GM12878 (cell line): Measurements from ENCODE around the gene CAMTA1.

Experiments used
- CHD2 ChIP-seq: IDR thresholded peaks from 2 replicates; pipeline ENCODE4 v1.6.1; 2011; ENCODE audit warnings: low read depth, low read length, improper control_type of control experiment, borderline replicate concordance
- CTCF ChIP-seq, 3 experiments: IDR thresholded peaks in 2 of 3; conservative IDR thresholded peaks in 1 of 3; 2 replicates each; pipeline ENCODE4 v1.5.1; 2011; ENCODE audit warnings: low read depth in 3 of 3, low read length in 3 of 3, mild to moderate bottlenecking in 3 of 3, control low read depth in 2 of 3, moderate library complexity in 2 of 3, inconsistent platforms in 1 of 3, mixed read lengths in 1 of 3; ENCODE audit not compliant: control insufficient read depth in 2 of 3, insufficient read depth in 1 of 3; ENCODE audit errors: extremely low read depth in 1 of 3
- EZH2 ChIP-seq: IDR thresholded peaks from 2 replicates; pipeline ENCODE4 v1.6.1; 2012; ENCODE audit warnings: low read depth, mild to moderate bottlenecking, control low read depth, inconsistent platforms, low read length, borderline replicate concordance; ENCODE audit not compliant: control insufficient read depth
- HDGF ChIP-seq: fragments of 450-650 bp; IDR thresholded peaks from 2 replicates; pipeline ENCODE4 v1.6.1; 2016; ENCODE audit warnings: antibody characterized with exemption
- SIN3A ChIP-seq: IDR thresholded peaks from 2 replicates; pipeline ENCODE4 v1.6.1; 2012; ENCODE audit warnings: low read depth, low read length, improper control_type of control experiment
- SRF ChIP-seq, 2 experiments: IDR thresholded peaks; 2 replicates each; pipeline ENCODE4 v1.6.1; 2011; ENCODE audit warnings: low read depth in 2 of 2, low read length in 2 of 2, mild to moderate bottlenecking in 1 of 2, moderate library complexity in 1 of 2

GRCh38 chr1:7579831-7580804 lies 794.9 kb downstream of the CAMTA1 start:
- no peak for TF ChIP-seq EZH2
- TF ChIP-seq CTCF (IDR thresholded peaks at IDR 0.05 in 2 of 3, conservative IDR thresholded peaks at IDR 0.05 in 1 of 3; ENCODE audit: control insufficient read depth in 2 of 3, extremely low read depth in 1 of 3, insufficient read depth in 1 of 3, low read depth in 3 of 3, low read length in 3 of 3): no peak
- no peak for TF ChIP-seq HDGF
- no peak for TF ChIP-seq CHD2
- TF ChIP-seq SRF (IDR thresholded peaks at IDR 0.05; ENCODE audit: low read depth in 2 of 2, low read length in 2 of 2): no peak
- TF ChIP-seq SIN3A: no peak
